PFSK-1 (cell line): ENCODE measurements around the gene SLC26A2.

Experiments used
- FOXP2 ChIP-seq: optimal IDR thresholded peaks from 2 replicates; pipeline ENCODE3; 2011; ENCODE audit warnings: borderline replicate concordance, control low read depth, inconsistent platforms; ENCODE audit not compliant: insufficient read depth; ENCODE audit errors: extremely low read length, extremely low read depth
- POLR2AphosphoS5 ChIP-seq: IDR thresholded peaks from 2 replicates; pipeline ENCODE4 v1.6.1; 2012; ENCODE audit warnings: low read depth, mild to moderate bottlenecking, control low read depth, low read length, moderate library complexity
- REST ChIP-seq, 2 experiments: IDR thresholded peaks; 2 replicates each; pipeline versions ENCODE4 v1.6.1 to v1.8.0; 2011 to 2012; ENCODE audit warnings: low read depth in 2 of 2, low read length in 2 of 2, control low read depth in 1 of 2, inconsistent platforms in 1 of 2, mild to moderate bottlenecking in 1 of 2, moderate library complexity in 1 of 2; ENCODE audit not compliant: insufficient read depth in 1 of 2
- SIN3A ChIP-seq: IDR thresholded peaks from 2 replicates; pipeline ENCODE4 v1.6.1; 2012; ENCODE audit warnings: mild to moderate bottlenecking, low read length, moderate library complexity, borderline replicate concordance; ENCODE audit not compliant: insufficient read depth
- TAF1 ChIP-seq: IDR thresholded peaks from 2 replicates; pipeline ENCODE4 v1.6.1; 2012; ENCODE audit warnings: low read length, control low read depth, borderline replicate concordance; ENCODE audit not compliant: insufficient read depth

DNA sequence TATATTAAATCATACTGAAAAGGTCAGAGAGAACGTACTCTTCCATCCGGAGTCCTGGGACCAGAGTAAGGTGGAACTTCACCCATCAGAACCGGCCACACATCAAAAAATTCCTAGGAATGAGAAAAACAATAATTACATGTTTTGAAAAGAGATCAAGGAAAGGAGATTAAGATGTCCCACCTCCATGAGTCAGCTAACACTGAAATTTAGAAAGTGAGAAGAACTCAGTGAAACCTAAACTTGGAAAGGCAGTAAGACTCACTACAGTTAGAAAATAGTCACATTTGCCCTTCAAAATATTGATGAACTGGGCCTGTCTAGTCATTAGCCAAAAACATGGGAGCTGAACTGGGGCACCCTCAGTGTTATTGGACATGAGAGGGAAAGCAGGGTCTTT is 39.0 kb upstream of the SLC26A2 start:
- TF ChIP-seq POLR2AphosphoS5: no peak
- TF ChIP-seq SIN3A: no peak
- no peak for TF ChIP-seq REST (IDR thresholded peaks at IDR 0.05; ENCODE audit: insufficient read depth in 1 of 2, low read depth in 2 of 2, low read length in 2 of 2)
- TF ChIP-seq TAF1: no peak
- no peak for TF ChIP-seq FOXP2
